EH (cell line): Measurements from ENCODE around the gene IRGM.

ENCODE experiments used
- DNase-seq: peaks from one replicate; pipeline ENCODE4 v3.0.0-alpha.2; 2015; ENCODE audit warnings: low read depth

Gene IRGM

GRCh38 chr5:150895431-150896428, 49.4 kb downstream of the IRGM start:
- no peak for DNase-seq
